ENCODE measurements around the gene DYNLRB2. TPM values are rescaled to one million over a fixed set of nuclear protein-coding genes. Genes with fewer than 3 reads are reported as not detected.

Gene DYNLRB2
- total RNA-seq, 1 donor from 2014 or later = not detected

GRCh38 chr16:80596507-80597207, 55.9 kb downstream of the DYNLRB2 start:
- DNase-seq (ENCODE audit: low read depth, low spot score) = no peak

GRCh38 chr16:80599466-80599865, 58.7 kb downstream of the DYNLRB2 start:
- DNase-seq (ENCODE audit: low read depth, low spot score) = no peak

Measured in pulmonary artery endothelial cell (primary cell).